ENCODE data around the gene TRAF3. TPM values are rescaled to one million over a fixed set of nuclear protein-coding genes. Genes with fewer than 3 reads are reported as not detected.

Gene TRAF3
- polyA plus RNA-seq, 1 of the 3 experiments (the other 2 are of a cell fraction): 17.9 TPM

GRCh38 chr14:102757646-102758045 is 19.6 kb upstream of the TRAF3 start:
- no peaks in the 10 kb centered on the region for H3F3A ChIP-seq (replicated peaks; ENCODE audit: insufficient read depth)
- CTCF ChIA-PET: no interaction called here
- no peaks in the 10 kb centered on the region; a peak in 1 of 4 replicates for H3K4me1 ChIP-seq (ENCODE audit: control insufficient read depth in 1 of 2, insufficient read depth in 2 of 2, low read depth in 1 of 2, low read length in 1 of 2)
- no peak overlapping the region for H3K4me2 ChIP-seq
- H3K27ac ChIP-seq (ENCODE audit: low read depth in 2 of 2, low read length in 1 of 2): no peak overlapping the region
- no peaks in the 10 kb centered on the region for H3K27me3 ChIP-seq (ENCODE audit: insufficient read depth)
- no peaks in the 10 kb centered on the region for H4K20me1 ChIP-seq (ENCODE audit: insufficient read depth)
- no peaks in the 10 kb centered on the region for H3K9me3 ChIP-seq
- H3K9me2 ChIP-seq: no peaks in the 10 kb centered on the region
- POLR2A ChIA-PET: no interaction called here
- no peak overlapping the region for H2AFZ ChIP-seq (ENCODE audit: low read depth)
- DNase-seq: no peak
- no peak for TF ChIP-seq EP300 (IDR thresholded peaks at IDR 0.05; ENCODE audit: borderline replicate concordance in 1 of 2, low read depth in 1 of 2, low read length in 1 of 2)
- TF ChIP-seq FOXM1 (IDR thresholded peaks at IDR 0.05; ENCODE audit: low read depth): no peak
- no peak for TF ChIP-seq IRF3 (IDR thresholded peaks at IDR 0.05; ENCODE audit: low read depth, low read length)
- no peaks in the 10 kb centered on the region for H3K36me3 ChIP-seq (replicated peaks in 1 of 2; ENCODE audit: control insufficient read depth in 1 of 2, insufficient read depth in 2 of 2, low read length in 1 of 2)
- 80% methylated on average over 8 of the region's 11 CpGs for WGBS (ENCODE audit: low lambda C conversion rate)
- H3K79me2 ChIP-seq (ENCODE audit: insufficient read depth): no peaks in the 10 kb centered on the region
- no peak overlapping the region for H3K4me3 ChIP-seq (ENCODE audit: low read depth in 2 of 2, low read length in 1 of 2)
- H3K9ac ChIP-seq: no peak overlapping the region

GRCh38 chr14:102758087-102758486 is 19.2 kb upstream of the TRAF3 start:
- Histone ChIP-seq H3K27ac (ENCODE audit: low read depth in 2 of 2, low read length in 1 of 2) (no peak overlapping the region), H3F3A (replicated peaks; ENCODE audit: insufficient read depth) (no peaks in the 10 kb centered on the region), H3K4me2 (no peak overlapping the region), H3K4me3 (ENCODE audit: low read depth in 2 of 2, low read length in 1 of 2) (no peak overlapping the region), H3K9ac (no peak overlapping the region), H3K79me2 (ENCODE audit: insufficient read depth) (no peaks in the 10 kb centered on the region), H3K27me3 (ENCODE audit: insufficient read depth) (no peaks in the 10 kb centered on the region), H2AFZ (ENCODE audit: low read depth) (no peak overlapping the region), H3K9me2 (no peaks in the 10 kb centered on the region), H3K36me3 (replicated peaks in 1 of 2; ENCODE audit: control insufficient read depth in 1 of 2, insufficient read depth in 2 of 2, low read length in 1 of 2) (no peaks in the 10 kb centered on the region), H3K9me3 (no peaks in the 10 kb centered on the region), H4K20me1 (ENCODE audit: insufficient read depth) (no peaks in the 10 kb centered on the region), H3K4me1 (ENCODE audit: control insufficient read depth in 1 of 2, insufficient read depth in 2 of 2, low read depth in 1 of 2, low read length in 1 of 2) (no peaks in the 10 kb centered on the region; a peak in 1 of 4 replicates)
- ChIA-PET POLR2A (no interaction called here), CTCF (no interaction called here)
- no peak for DNase-seq
- 65% methylated on average over 5 of the region's 5 CpGs for WGBS (ENCODE audit: low lambda C conversion rate)
- TF ChIP-seq NFIC (IDR thresholded peaks at IDR 0.05; ENCODE audit: borderline replicate concordance) (no peak), MAX (IDR thresholded peaks at IDR 0.05; ENCODE audit: low read depth) (no peak), IRF3 (IDR thresholded peaks at IDR 0.05; ENCODE audit: low read depth, low read length) (no peak), EP300 (IDR thresholded peaks at IDR 0.05; ENCODE audit: borderline replicate concordance in 1 of 2, low read depth in 1 of 2, low read length in 1 of 2) (no peak), FOXM1 (IDR thresholded peaks at IDR 0.05; ENCODE audit: low read depth) (no peak), EZH2phosphoT487 (IDR thresholded peaks at IDR 0.05; ENCODE audit: borderline replicate concordance, low read depth) (no peak), FOXJ3 (CRISPR knock-in tag; IDR thresholded peaks at IDR 0.05) (no peak), MXI1 (IDR thresholded peaks at IDR 0.05; ENCODE audit: low read depth, low read length) (no peak), NRF1 (IDR thresholded peaks at IDR 0.05; ENCODE audit: low read depth, low read length) (no peak), ZBTB33 (IDR thresholded peaks at IDR 0.05; ENCODE audit: borderline replicate concordance, low read depth) (no peak)

All from SK-N-SH (cell line).